GM04503 (cell line): Measurements from ENCODE around the gene RAD23B.
"Not testable (repeated sequence)": the region's sequence is repeated elsewhere in the genome, so short reads cannot be mapped to it uniquely, and the experiment has no call there.

Source experiments
- DNase-seq: peaks from one replicate; pipeline ENCODE4 v3.0.0-alpha.2; 2012; ENCODE audit warnings: low read depth

RAD23B gene

GRCh38 chr9:107282759-107283622, at the start of gene RAD23B:
RAD23B (plus strand) TSS chr9:107283279; CDS start chr9:107283630, 351 bp downstream.
- DNase-seq, result peak; percentile 85

- no peak for DNase-seq
Measured at GRCh38 chr9:107235765-107236442, 47.2 kb upstream of the RAD23B start.

- no peak for DNase-seq
Measured at GRCh38 chr9:107237873-107238272, 45.2 kb upstream of the RAD23B start.

GRCh38 chr9:107239474-107239873, 43.6 kb upstream of the RAD23B start:
- no peak for DNase-seq

- no peak for DNase-seq
Measured at GRCh38 chr9:107240260-107240659, 42.8 kb upstream of the RAD23B start.

- no peak for DNase-seq
Measured at GRCh38 chr9:107242073-107243030, 40.7 kb upstream of the RAD23B start.

- DNase-seq, result peak; percentile 64
Measured at GRCh38 chr9:107243742-107244141, 39.3 kb upstream of the RAD23B start.

GRCh38 chr9:107246259-107247254, 36.5 kb upstream of the RAD23B start:
- no peak for DNase-seq

- DNase-seq, result no peak
Measured at GRCh38 chr9:107248714-107249113, 34.4 kb upstream of the RAD23B start.

- DNase-seq, result peak; percentile 38
Measured at GRCh38 chr9:107249131-107249533, 33.9 kb upstream of the RAD23B start.

GRCh38 chr9:107249665-107250285, 33.3 kb upstream of the RAD23B start:
- no peak for DNase-seq

GRCh38 chr9:107251756-107252322, 31.2 kb upstream of the RAD23B start:
- DNase-seq, result peak; percentile 98

- no peak for DNase-seq
Measured at GRCh38 chr9:107258919-107259318, 24.2 kb upstream of the RAD23B start.

- not testable (repeated sequence) for DNase-seq
Measured at GRCh38 chr9:107259751-107260313, 23.2 kb upstream of the RAD23B start.

- DNase-seq, result no peak
Measured at GRCh38 chr9:107260437-107261081, 22.5 kb upstream of the RAD23B start.

- DNase-seq, result no peak
Measured at GRCh38 chr9:107261106-107261505, 22.0 kb upstream of the RAD23B start.

GRCh38 chr9:107263289-107263688, 19.8 kb upstream of the RAD23B start:
- no peak for DNase-seq

- no peak for DNase-seq
Measured at GRCh38 chr9:107266624-107267368, 16.3 kb upstream of the RAD23B start.
